Vagina (tissue), 2 donors: ENCODE results near the gene AP1G2. TPM values are rescaled to one million over a fixed set of nuclear protein-coding genes. Genes with fewer than 3 reads are reported as not detected.

Source experiments
- DNase-seq, 2 donors: peaks; one replicate each; pipeline ENCODE4 v3.0.0-alpha.2; 2017; ENCODE audit errors: extremely low spot score in 2 of 2
- H3K27ac ChIP-seq: fragments of 200-600 bp; sonication (generic); one replicate; pipeline ENCODE4 v1.5.1; 2019
- H3K27me3 ChIP-seq: fragments of 200-600 bp; sonication (generic); one replicate; pipeline ENCODE4 v1.5.1; 2019
- H3K36me3 ChIP-seq, 2 donors: fragments of 200-600 bp; sonication (generic); one replicate each; pipeline ENCODE4 v1.5.1; 2017 to 2019
- H3K4me1 ChIP-seq: fragments of 200-600 bp; sonication (generic); one replicate; pipeline ENCODE4 v1.5.1; 2019
- H3K4me3 ChIP-seq, 2 donors: fragments of 200-600 bp; sonication (generic); 1 replicate in 1 of 2; 2 replicates in 1 of 2; pipeline ENCODE4 v1.5.1; 2016 to 2019
- H3K9me3 ChIP-seq: fragments of 200-600 bp; sonication (generic); one replicate; pipeline ENCODE4 v1.5.1; 2019
- CTCF ChIP-seq, 3 experiments: fragments of 450-650 bp in 2 of 3; fragments of 200-600 bp in 1 of 3; sonication (generic) in 1 of 3; IDR thresholded peaks; one replicate each; pipeline ENCODE4 v1.5.1; 2017 to 2019; ENCODE audit warnings: antibody characterized with exemption in 3 of 3, mild to moderate bottlenecking in 2 of 3, moderate library complexity in 2 of 3
- POLR2A ChIP-seq, 2 donors: fragments of 450-650 bp; IDR thresholded peaks; one replicate each; pipeline ENCODE4 v1.6.1; 2017; ENCODE audit warnings: antibody characterized with exemption in 2 of 2, mild to moderate bottlenecking in 2 of 2, moderate library complexity in 2 of 2
- POLR2AphosphoS5 ChIP-seq, 2 donors: sonication (generic); formaldehyde crosslinking; IDR thresholded peaks; one replicate each; pipeline ENCODE4 v1.9.0; 2017; ENCODE audit warnings: antibody characterized with exemption in 2 of 2, mild to moderate bottlenecking in 2 of 2, low read depth in 1 of 2; ENCODE audit not compliant: insufficient read depth in 1 of 2
- intact Hi-C: fragments of 100-400 bp; cut with DNase I; formaldehyde crosslinking; loops from one replicate; pipeline ENCODE4 v1.15.1; 2023
- total RNA-seq: library from RNA; depleted of rRNA; stranded (reverse); fragments of >200 nt; gene quantifications from one replicate; pipeline ENCODE4 v1.2.3, GENCODE V29; 2016

The AP1G2 gene
- total RNA-seq, 1 donor from 2014 or later = 122 TPM

- intact Hi-C loops = no loop called here
- Histone ChIP-seq H3K9me3 (no peaks in the 10 kb centered on the region), H3K27ac (peak within 1 kb of the TSS; percentile 75), H3K27me3 (no peaks in the 10 kb centered on the region), H3K36me3 (peaks cover 0 to 24% of the 10 kb centered on the region in 2 donors), H3K4me1 (peaks cover 35% of the 10 kb centered on the region), H3K4me3 (peak within 1 kb of the TSS; percentile 60 to 74)
- DNase-seq = no peak
- TF ChIP-seq POLR2A (IDR thresholded peaks at IDR 0.05) (no peak), CTCF (IDR thresholded peaks at IDR 0.05) (no peak), POLR2AphosphoS5 (IDR thresholded peaks at IDR 0.05; ENCODE audit: insufficient read depth in 1 of 2, low read depth in 1 of 2) (peak; percentile 80 to 91)
Observed at GRCh38 chr14:23555882-23556699, 11.5 kb downstream of the AP1G2 start, which contains the start of gene THTPA. Gene THTPA, plus strand, starts transcription at chr14:23556271. Its CDS starts 487 bp downstream, at chr14:23556758.

- Histone ChIP-seq H3K4me1 (peaks cover 41% of the 10 kb centered on the region), H3K9me3 (no peaks in the 10 kb centered on the region), H3K27ac (peak overlapping the region; percentile 75), H3K4me3 (peak overlapping the region; percentile 60 to 74), H3K36me3 (peaks cover 0 to 22% of the 10 kb centered on the region in 2 donors), H3K27me3 (no peaks in the 10 kb centered on the region)
- intact Hi-C loops = no loop called here
- TF ChIP-seq POLR2AphosphoS5 (IDR thresholded peaks at IDR 0.05; ENCODE audit: insufficient read depth in 1 of 2, low read depth in 1 of 2) = no peak
- TF ChIP-seq POLR2A (IDR thresholded peaks at IDR 0.05) = no peak
- no peak for TF ChIP-seq CTCF (IDR thresholded peaks at IDR 0.05)
- no peak for DNase-seq
Observed at GRCh38 chr14:23555533-23555881, 12.1 kb downstream of the AP1G2 start.

GRCh38 chr14:23551266-23552028 lies 16.1 kb downstream of the AP1G2 start, which contains the start of gene ZFHX2:
Gene ZFHX2, minus strand, starts transcription at chr14:23551765. Its CDS starts 16,440 bp downstream, at chr14:23535325.
- Histone ChIP-seq H3K9me3 (no peaks in the 10 kb centered on the region), H3K4me1 (peaks cover 20% of the 10 kb centered on the region), H3K27me3 (no peaks in the 10 kb centered on the region), H3K36me3 (no peaks in the 10 kb centered on the region), H3K4me3 (peak within 1 kb of the TSS; percentile 47 to 56), H3K27ac (peak within 1 kb of the TSS; percentile 2)
- DNase-seq = no peak
- intact Hi-C loops = no loop called here
- TF ChIP-seq POLR2AphosphoS5 (IDR thresholded peaks at IDR 0.05; ENCODE audit: insufficient read depth in 1 of 2, low read depth in 1 of 2) = no peak
- no peak for TF ChIP-seq CTCF (IDR thresholded peaks at IDR 0.05)

- H3K27me3 ChIP-seq = no peaks in the 10 kb centered on the region
- H3K36me3 ChIP-seq = no peaks in the 10 kb centered on the region
- peak overlapping the region; percentile 47 to 56 for H3K4me3 ChIP-seq
- no peaks in the 10 kb centered on the region for H3K9me3 ChIP-seq
- no peak for DNase-seq
- intact Hi-C loops = no loop called here
- peaks cover 17% of the 10 kb centered on the region for H3K4me1 ChIP-seq
- no peak for TF ChIP-seq POLR2A (IDR thresholded peaks at IDR 0.05)
- H3K27ac ChIP-seq = no peak overlapping the region
Observed at GRCh38 chr14:23550812-23551265, 16.8 kb downstream of the AP1G2 start.

- TF ChIP-seq POLR2AphosphoS5 (IDR thresholded peaks at IDR 0.05; ENCODE audit: insufficient read depth in 1 of 2, low read depth in 1 of 2) (no peak), CTCF (IDR thresholded peaks at IDR 0.05) (no peak), POLR2A (IDR thresholded peaks at IDR 0.05) (no peak)
- no peak for DNase-seq
- no peaks in the 10 kb centered on the region for H3K36me3 ChIP-seq
- peaks cover 13% of the 10 kb centered on the region for H3K4me1 ChIP-seq
- intact Hi-C loops = no loop called here
- H3K27me3 ChIP-seq = no peaks in the 10 kb centered on the region
- H3K9me3 ChIP-seq = no peaks in the 10 kb centered on the region
- peak overlapping the region; percentile 47 to 56 for H3K4me3 ChIP-seq
- H3K27ac ChIP-seq = no peak overlapping the region
Observed at GRCh38 chr14:23550131-23550811, 17.3 kb downstream of the AP1G2 start.
